ENCODE measurements around the gene MT4. TPM values are rescaled to one million over a fixed set of nuclear protein-coding genes. Genes with fewer than 3 reads are reported as not detected.

Gene MT4
- total RNA-seq, 1 donor from 2014 or later = not detected

DNA sequence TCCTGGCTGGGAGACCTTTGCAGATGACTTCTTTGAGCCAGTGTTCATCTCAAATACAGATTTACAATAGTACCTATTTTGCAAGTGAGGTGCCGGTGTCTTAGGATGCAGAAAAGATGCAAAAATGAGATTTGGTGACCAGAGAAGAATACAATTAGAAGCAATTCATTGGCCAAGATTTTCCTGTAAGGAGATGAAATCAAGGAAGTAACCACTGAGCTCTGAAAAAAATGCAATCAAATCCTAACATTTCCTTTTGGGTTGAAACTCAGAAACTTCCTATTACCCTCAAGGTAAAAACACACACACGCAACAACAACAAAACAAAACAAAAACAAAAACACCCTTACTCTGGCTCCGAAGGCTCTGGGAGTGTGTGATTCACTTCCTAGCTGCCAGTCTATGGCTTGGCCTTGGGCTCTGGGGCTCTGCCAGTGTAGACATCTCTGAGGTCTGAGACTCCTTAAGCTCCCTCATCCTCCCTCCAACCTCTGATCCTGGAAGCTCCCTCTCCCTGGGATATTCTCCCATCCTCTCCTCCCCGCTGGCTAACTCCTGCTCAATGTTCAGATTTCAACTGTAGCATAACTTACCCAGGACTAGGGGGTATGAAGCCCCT, 16.8 kb upstream of the MT4 start:
- H3K36me3 Mint-ChIP-seq (ENCODE audit: low read depth) = no peaks in the 10 kb centered on the region
- H3K27ac Mint-ChIP-seq = no peak overlapping the region
- POLR2A ChIA-PET = interaction anchor here (0.6 kb wide), 1 partner anchor 257 kb away, joined by 5 read pairs; no protein-coding TSS in a partner anchor
- ATAC-seq (ENCODE audit: low read depth) (no peak), DNase-seq (no peak)
- intact Hi-C loops (cut with micrococcal nuclease) = no loop called here
- H3K9me3 Mint-ChIP-seq = no peaks in the 10 kb centered on the region
- TF ChIP-seq, protein P1, sequence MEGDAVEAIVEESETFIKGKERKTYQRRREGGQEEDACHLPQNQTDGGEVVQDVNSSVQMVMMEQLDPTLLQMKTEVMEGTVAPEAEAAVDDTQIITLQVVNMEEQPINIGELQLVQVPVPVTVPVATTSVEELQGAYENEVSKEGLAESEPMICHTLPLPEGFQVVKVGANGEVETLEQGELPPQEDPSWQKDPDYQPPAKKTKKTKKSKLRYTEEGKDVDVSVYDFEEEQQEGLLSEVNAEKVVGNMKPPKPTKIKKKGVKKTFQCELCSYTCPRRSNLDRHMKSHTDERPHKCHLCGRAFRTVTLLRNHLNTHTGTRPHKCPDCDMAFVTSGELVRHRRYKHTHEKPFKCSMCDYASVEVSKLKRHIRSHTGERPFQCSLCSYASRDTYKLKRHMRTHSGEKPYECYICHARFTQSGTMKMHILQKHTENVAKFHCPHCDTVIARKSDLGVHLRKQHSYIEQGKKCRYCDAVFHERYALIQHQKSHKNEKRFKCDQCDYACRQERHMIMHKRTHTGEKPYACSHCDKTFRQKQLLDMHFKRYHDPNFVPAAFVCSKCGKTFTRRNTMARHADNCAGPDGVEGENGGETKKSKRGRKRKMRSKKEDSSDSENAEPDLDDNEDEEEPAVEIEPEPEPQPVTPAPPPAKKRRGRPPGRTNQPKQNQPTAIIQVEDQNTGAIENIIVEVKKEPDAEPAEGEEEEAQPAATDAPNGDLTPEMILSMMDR (IDR thresholded peaks at IDR 0.05) = no peak
- H3K4me3 Mint-ChIP-seq = no peak overlapping the region
- CTCF ChIA-PET = interaction anchor here (2.0 kb wide), 1 partner anchor 154 kb away, joined by 5 read pairs; no protein-coding TSS in a partner anchor
- H3K27me3 Mint-ChIP-seq = peaks cover 7% of the 10 kb centered on the region
- H3K4me1 Mint-ChIP-seq = peaks cover 12% of the 10 kb centered on the region

DNA sequence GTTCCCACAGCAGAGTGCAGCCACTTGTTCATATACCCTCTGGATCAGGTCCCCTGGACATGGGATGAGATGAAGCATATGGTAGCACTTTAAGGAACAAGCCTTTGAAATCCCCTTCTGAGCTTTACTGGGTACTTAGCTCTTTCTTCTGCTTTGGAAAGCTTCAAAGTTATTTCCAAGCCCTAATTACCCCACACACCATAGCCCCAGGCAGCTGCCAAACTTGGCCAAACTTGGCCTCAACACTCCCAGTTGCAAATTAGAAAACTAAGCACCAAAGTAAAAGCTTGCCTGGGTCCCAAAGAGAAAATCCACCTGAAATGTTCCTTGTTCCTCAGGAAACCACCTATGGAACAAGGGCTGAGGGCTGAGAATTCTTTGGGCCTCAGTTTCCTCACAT, 15.7 kb upstream of the MT4 start:
- no peaks in the 10 kb centered on the region for H3K36me3 Mint-ChIP-seq (ENCODE audit: low read depth)
- ChIA-PET CTCF (no interaction called here), POLR2A (interaction anchor here (0.7 kb wide), 1 partner anchor 133 kb away, joined by 3 read pairs; the partner anchor contains the start of gene MT1X)
- TF ChIP-seq, protein P1 (IDR thresholded peaks at IDR 0.05) = no peak
- no peaks in the 10 kb centered on the region for H3K9me3 Mint-ChIP-seq
- ATAC-seq (ENCODE audit: low read depth) (no peak), DNase-seq (no peak)
- no peak overlapping the region for H3K27ac Mint-ChIP-seq
- H3K4me3 Mint-ChIP-seq = no peak overlapping the region
- intact Hi-C loops (cut with micrococcal nuclease) = no loop called here
- peaks cover 14% of the 10 kb centered on the region for H3K27me3 Mint-ChIP-seq
- peaks cover 12% of the 10 kb centered on the region for H3K4me1 Mint-ChIP-seq

DNA sequence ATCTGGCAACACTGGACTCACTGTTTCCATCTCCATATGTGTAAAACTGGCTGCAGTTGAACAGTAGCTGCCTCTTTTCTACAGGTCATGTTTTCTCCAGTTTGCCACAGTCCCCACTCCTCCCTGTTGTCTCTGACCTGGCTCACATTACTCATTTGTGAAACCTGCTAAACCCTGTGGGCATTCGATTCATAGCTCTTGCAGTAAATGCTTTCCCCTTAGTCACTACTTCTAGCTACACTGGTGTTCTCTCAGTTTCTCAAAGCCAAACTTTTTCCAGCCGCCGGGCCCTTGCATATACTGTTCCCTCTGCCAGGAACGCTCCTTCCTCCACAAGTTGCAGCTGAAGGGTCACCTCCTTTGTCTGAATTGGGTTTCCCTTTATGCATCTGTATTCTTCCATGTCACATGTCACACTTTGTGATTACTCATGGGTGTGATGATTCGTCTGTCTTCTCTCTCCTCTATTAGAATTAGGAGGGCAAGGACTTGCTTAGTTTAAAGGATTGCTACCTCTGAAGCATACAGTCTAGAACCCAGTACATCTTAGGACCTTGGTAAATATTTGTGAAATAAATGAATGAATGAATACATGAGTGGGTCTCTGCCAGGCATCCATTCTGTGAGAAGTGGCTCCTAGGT, 15.0 kb upstream of the MT4 start:
- ATAC-seq (ENCODE audit: low read depth) (no peak), DNase-seq (no peak)
- ChIA-PET CTCF (no interaction called here), POLR2A (no interaction called here)
- Mint-ChIP-seq H3K36me3 (ENCODE audit: low read depth) (no peaks in the 10 kb centered on the region), H3K27ac (no peak overlapping the region), H3K27me3 (peaks cover 16% of the 10 kb centered on the region), H3K4me3 (no peak overlapping the region), H3K4me1 (peaks cover 12% of the 10 kb centered on the region), H3K9me3 (no peaks in the 10 kb centered on the region)
- TF ChIP-seq, protein P1 (IDR thresholded peaks at IDR 0.05) = no peak
- intact Hi-C loops (cut with micrococcal nuclease) = no loop called here

DNA sequence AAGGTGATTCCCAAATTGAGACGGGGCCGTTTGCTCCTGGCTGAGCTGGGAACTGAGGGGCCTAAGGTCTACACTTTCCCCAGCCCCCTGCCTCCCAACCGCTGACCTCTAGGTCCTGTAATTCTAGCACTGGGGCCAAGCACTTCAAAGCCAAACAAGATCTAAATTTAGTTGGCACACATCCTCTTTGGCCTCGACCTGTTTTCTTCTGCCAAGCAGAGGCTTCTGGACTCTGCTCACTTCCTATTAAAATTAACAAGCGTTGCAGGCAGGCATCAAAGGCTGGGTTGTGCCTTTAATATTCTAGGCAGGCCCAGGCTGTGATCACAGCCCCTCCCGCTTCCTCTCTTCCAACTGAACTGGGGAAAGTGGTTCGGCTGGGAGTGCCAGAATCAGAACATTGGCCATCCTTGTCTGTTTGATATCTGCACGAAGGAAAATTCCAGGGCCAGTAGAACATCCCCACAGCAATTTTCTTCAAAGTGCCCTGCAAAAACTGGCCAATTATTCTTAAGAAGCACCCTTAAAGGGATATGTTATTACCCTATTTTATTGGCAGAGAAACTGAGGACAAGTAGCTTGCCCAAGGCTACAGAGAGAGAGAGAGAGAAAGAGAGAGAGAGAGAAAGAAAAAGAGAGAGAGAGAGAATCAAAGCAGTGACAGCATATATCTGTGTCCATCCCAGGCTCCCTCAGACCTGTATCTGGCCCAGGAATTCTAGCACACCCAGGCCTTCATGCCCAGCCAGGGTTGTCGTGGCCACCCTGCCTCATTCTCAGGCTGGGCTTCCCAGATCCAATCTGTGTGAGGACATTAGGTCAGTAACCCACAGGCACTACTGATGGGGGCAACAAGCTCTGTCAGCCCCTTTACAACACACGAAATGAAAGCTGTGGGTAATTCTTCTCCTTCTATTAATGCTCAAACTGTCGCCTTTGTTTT, 12.8 kb upstream of the MT4 start:
- ATAC-seq (ENCODE audit: low read depth) (no peak), DNase-seq (no peak)
- Mint-ChIP-seq H3K4me1 (peaks cover 12% of the 10 kb centered on the region), H3K27me3 (peaks cover 17% of the 10 kb centered on the region), H3K27ac (no peak overlapping the region), H3K4me3 (no peak overlapping the region), H3K9me3 (no peaks in the 10 kb centered on the region), H3K36me3 (ENCODE audit: low read depth) (no peaks in the 10 kb centered on the region)
- TF ChIP-seq, protein P1 (IDR thresholded peaks at IDR 0.05) = no peak
- intact Hi-C loops (cut with micrococcal nuclease) = no loop called here
- POLR2A ChIA-PET = no interaction called here
- CTCF ChIA-PET = no interaction called here

DNA sequence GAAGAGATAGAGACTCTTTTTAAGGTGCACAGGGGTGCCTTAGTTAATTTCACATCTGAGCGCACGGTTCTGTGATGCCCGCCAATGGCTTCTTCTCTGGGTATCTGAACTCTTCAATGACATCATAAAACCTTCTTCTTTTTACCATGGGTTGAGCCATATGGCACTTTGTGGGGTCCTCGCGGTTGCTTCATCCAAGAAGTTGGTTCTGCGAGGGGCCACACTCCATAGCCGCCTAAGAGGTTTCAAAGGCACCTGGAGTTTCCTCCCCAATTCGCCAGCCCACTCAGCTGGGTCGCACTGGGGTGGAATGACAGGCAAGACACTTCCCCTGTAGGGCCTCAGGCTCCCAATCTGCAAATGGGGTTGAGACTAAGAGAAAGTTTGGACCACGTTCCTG, 10.4 kb upstream of the MT4 start:
- CTCF ChIA-PET = no interaction called here
- H3K4me1 Mint-ChIP-seq = no peaks in the 10 kb centered on the region
- H3K27me3 Mint-ChIP-seq = peaks cover 25% of the 10 kb centered on the region
- no peak overlapping the region for H3K27ac Mint-ChIP-seq
- TF ChIP-seq, protein P1 (IDR thresholded peaks at IDR 0.05) = no peak
- DNase-seq (no peak), ATAC-seq (ENCODE audit: low read depth) (no peak)
- no peaks in the 10 kb centered on the region for H3K36me3 Mint-ChIP-seq (ENCODE audit: low read depth)
- POLR2A ChIA-PET = no interaction called here
- no peaks in the 10 kb centered on the region for H3K9me3 Mint-ChIP-seq
- intact Hi-C loops (cut with micrococcal nuclease) = no loop called here
- H3K4me3 Mint-ChIP-seq = no peak overlapping the region

All from activated B cell treated with CpG ODN at 0.5 μM for 24 hours (primary cell).